Stomach (tissue), 9 donors: ENCODE measurements around the gene FXN. TPM values are rescaled to one million over a fixed set of nuclear protein-coding genes. Genes with fewer than 3 reads are reported as not detected.

ENCODE experiments used
- DNase-seq, 2 donors: peaks; one replicate each; pipeline versions ENCODE4 v3.0.0 to v3.0.0-alpha.2; 2013 to 2019
- H3K27ac ChIP-seq, 5 donors: fragments of 200-600 bp in 4 of 5; sonication (generic) in 4 of 5; one replicate each; pipeline ENCODE4 v1.5.1; 2013 to 2019; ENCODE audit warnings: mild to moderate bottlenecking in 1 of 5, moderate library complexity in 1 of 5
- H3K27me3 ChIP-seq, 3 donors: fragments of 200-600 bp; sonication (generic); one replicate each; pipeline ENCODE4 v1.5.1; 2017 to 2019; ENCODE audit warnings: mixed run types in 1 of 3
- H3K36me3 ChIP-seq, 4 donors: fragments of 200-600 bp; sonication (generic); 1 replicate in 3 of 4; 2 replicates in 1 of 4; pipeline ENCODE4 v1.5.1; 2016 to 2019
- H3K4me1 ChIP-seq, 4 donors: fragments of 200-600 bp; sonication (generic); one replicate each; pipeline ENCODE4 v1.5.1; 2016 to 2019
- H3K4me3 ChIP-seq, 4 donors: fragments of 200-600 bp; sonication (generic) in 3 of 4; one replicate each; pipeline ENCODE4 v1.5.1; 2016 to 2019; ENCODE audit warnings: mild to moderate bottlenecking in 1 of 4
- H3K9me3 ChIP-seq, 4 donors: fragments of 200-600 bp; sonication (generic); one replicate each; pipeline ENCODE4 v1.5.1; 2016 to 2019
- CTCF ChIP-seq, 7 experiments: fragments of 450-650 bp in 4 of 7; fragments of 200-600 bp in 3 of 7; sonication (generic) in 3 of 7; IDR thresholded peaks; one replicate each; pipeline ENCODE4 v1.5.1; 2016 to 2019; ENCODE audit warnings: antibody characterized with exemption in 7 of 7, control low read depth in 2 of 7, mild to moderate bottlenecking in 1 of 7
- EP300 ChIP-seq: sonication (generic); formaldehyde crosslinking; IDR thresholded peaks from one replicate; pipeline ENCODE4 v1.6.1; 2017; ENCODE audit warnings: antibody characterized with exemption
- POLR2A ChIP-seq, 4 donors: fragments of 450-650 bp; IDR thresholded peaks; one replicate each; pipeline ENCODE4 v1.6.1; 2016; ENCODE audit warnings: antibody characterized with exemption in 4 of 4, control low read depth in 2 of 4, mild to moderate bottlenecking in 1 of 4, moderate library complexity in 1 of 4
- POLR2AphosphoS5 ChIP-seq, 3 donors: sonication (generic); formaldehyde crosslinking; IDR thresholded peaks; one replicate each; pipeline ENCODE4 v1.6.1; 2016; ENCODE audit warnings: antibody characterized with exemption in 3 of 3
- WGBS, 5 donors: extraction: QIAGEN DNeasy Blood & Tissue Kit in 3 of 5; methylation state at CpG; one replicate each; pipeline versions ENCODE4 v1.1.5 to v1.1.7; 2013 to 2018; 5-methylcytosine and 5-hydroxymethylcytosine counted together
- intact Hi-C: fragments of 100-400 bp; cut with DNase I; formaldehyde crosslinking; loops from one replicate; pipeline ENCODE4 v1.15.1; 2023; ENCODE audit warnings: low total_unique reads
- polyA plus RNA-seq, 3 donors: library from polyadenylated mRNA; stranded (reverse); fragments of 200-250 nt; gene quantifications; one replicate each; pipeline ENCODE4 v1.2.3, GENCODE V29; 2013
- total RNA-seq, 5 donors: library from RNA; depleted of rRNA; stranded (reverse); fragments of >200 nt; gene quantifications; one replicate each; pipeline versions ENCODE4 v1.1.0 to v1.2.3, GENCODE V29; 2014 to 2016
- donor health status: healthy with polysubstance abuse.
- donor health status: Bipolar disorder and iron deficiency.
- donor health status: healthy.

FXN gene
- total and polyA plus RNA-seq, 8 donors = 0.58 to 15.3 (median 4.1) TPM

GRCh38 chr9:69115621-69116020 is 80.1 kb downstream of the FXN start:
- TF ChIP-seq POLR2AphosphoS5 (IDR thresholded peaks at IDR 0.05) = no peak
- no peak for TF ChIP-seq CTCF (IDR thresholded peaks at IDR 0.05)
- no peak for TF ChIP-seq POLR2A (IDR thresholded peaks at IDR 0.05)
- no peak for TF ChIP-seq EP300
- no peaks in the 10 kb centered on the region for H3K9me3 ChIP-seq
- H3K4me1 ChIP-seq = peaks cover 1 to 8% (median 5%) of the 10 kb centered on the region in 4 donors
- 76 to 86% (median 84%) methylated on average over 1 of the region's 1 CpG for whole genome bisulfite sequencing, 5 donors
- intact Hi-C loops = no loop called here
- H3K27ac ChIP-seq = no peak overlapping the region
- H3K27me3 ChIP-seq = no peaks in the 10 kb centered on the region
- DNase-seq = no peak
- H3K36me3 ChIP-seq = no peaks in the 10 kb centered on the region
- no peak overlapping the region for H3K4me3 ChIP-seq

DNA sequence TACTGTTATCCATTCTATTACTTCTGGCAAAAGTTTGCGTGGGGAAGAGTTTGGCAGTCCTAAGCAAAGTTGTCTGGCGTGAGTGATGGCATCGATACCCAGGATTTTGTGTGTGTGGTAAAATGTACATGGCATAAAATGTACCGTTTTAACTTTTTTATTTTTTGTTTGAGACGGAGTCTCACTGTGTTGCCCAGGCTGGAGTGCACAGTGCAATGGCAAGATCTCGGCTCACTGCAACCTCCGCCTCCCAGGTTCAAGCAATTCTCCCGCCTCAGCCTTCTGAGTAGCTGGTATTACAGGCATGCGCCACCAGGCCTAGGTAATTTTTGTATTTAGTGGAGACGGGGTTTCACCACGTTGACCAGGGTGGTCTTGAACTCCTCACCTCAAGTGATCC is 83.1 kb downstream of the FXN start:
- WGBS, 5 donors = 80 to 91% (median 87%) methylated on average over 11 of the region's 11 CpGs
- no peak for DNase-seq
- Histone ChIP-seq H3K4me3 (no peak overlapping the region), H3K36me3 (no peaks in the 10 kb centered on the region), H3K27ac (no peak overlapping the region), H3K4me1 (peaks cover 8 to 16% (median 13%) of the 10 kb centered on the region in 4 donors), H3K27me3 (no peaks in the 10 kb centered on the region), H3K9me3 (no peaks in the 10 kb centered on the region)
- intact Hi-C loops = no loop called here
- no peak for TF ChIP-seq POLR2A (IDR thresholded peaks at IDR 0.05)
- no peak for TF ChIP-seq POLR2AphosphoS5 (IDR thresholded peaks at IDR 0.05)
- no peak for TF ChIP-seq EP300
- TF ChIP-seq CTCF (IDR thresholded peaks at IDR 0.05) = no peak

- peaks cover 10 to 16% (median 13%) of the 10 kb centered on the region in 4 donors for H3K4me1 ChIP-seq
- peak overlapping the region; percentile 90 to 97 (median 94) for H3K27ac ChIP-seq
- H3K9me3 ChIP-seq = no peaks in the 10 kb centered on the region
- H3K4me3 ChIP-seq = peak overlapping the region; percentile 54 to 85 (median 70)
- DNase-seq = peak; percentile 96 to 97
- WGBS, 5 donors = 17 to 33% (median 22%) methylated on average over 27 of the region's 27 CpGs
- intact Hi-C loops = no loop called here
- no peaks in the 10 kb centered on the region for H3K27me3 ChIP-seq
- no peak for TF ChIP-seq CTCF (IDR thresholded peaks at IDR 0.05)
- peak in 2 of 3 donors; percentile 90 to 93 for TF ChIP-seq POLR2AphosphoS5 (IDR thresholded peaks at IDR 0.05)
- TF ChIP-seq EP300 = no peak
- TF ChIP-seq POLR2A (IDR thresholded peaks at IDR 0.05) = peak in 2 of 4 donors; percentile 50 to 62
- no peaks in the 10 kb centered on the region for H3K36me3 ChIP-seq
Measured at GRCh38 chr9:69120380-69121154, 85.0 kb downstream of the FXN start.

DNA sequence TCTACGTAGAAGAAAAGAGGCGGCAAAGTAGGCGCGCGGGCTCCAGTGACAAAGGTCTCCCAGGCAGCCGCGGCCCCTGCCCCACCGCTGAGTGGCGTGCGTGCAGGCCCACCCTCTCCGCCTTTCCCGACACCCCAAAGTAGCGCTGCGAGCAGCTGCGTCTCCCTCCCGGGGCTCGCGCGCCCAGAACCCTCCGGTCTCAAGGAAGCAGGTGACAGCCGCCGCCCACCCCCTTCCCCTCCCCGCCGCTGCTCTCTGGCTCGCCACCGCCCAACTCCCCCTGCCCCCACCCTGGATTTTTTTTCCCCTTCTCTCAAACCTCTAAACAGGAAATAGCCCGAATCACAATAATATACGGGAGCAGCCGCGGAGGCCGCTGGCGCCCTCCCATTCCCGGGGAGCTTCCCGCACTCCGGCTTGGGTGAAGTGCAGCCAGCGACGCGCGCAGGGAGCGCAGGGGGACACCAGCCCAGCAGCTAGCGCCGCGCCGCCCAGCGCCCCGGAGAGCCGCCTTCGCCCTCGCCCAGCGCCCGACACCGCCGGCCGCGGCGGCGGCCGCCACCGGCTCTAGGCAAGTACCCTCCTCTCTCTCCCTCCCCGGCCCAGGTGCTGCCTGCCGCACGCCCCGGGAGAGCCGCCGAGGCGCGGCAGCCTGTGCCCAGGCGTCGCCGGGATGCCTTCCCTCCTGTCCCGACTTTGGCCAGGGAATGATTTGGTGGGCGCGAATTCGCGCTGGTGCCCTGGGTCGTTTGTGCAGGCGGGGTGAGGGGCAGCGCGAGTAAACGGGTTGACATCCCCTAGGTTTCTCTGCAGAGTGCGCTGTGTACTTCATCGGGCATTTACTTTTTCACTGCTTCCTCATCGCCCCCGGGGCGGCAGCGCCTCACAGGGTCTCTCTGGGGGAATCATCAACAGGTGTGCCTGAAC is 85.9 kb downstream of the FXN start:
- intact Hi-C loops = no loop called here

More for the DNA sequence above, 85.9 kb downstream of the FXN start:
- Histone ChIP-seq H3K9me3 (no peaks in the 10 kb centered on the region), H3K36me3 (no peaks in the 10 kb centered on the region), H3K27ac (peak overlapping the region; percentile 90 to 97 (median 94)), H3K4me3 (peak overlapping the region; percentile 54 to 85 (median 70)), H3K4me1 (peaks cover 6 to 16% (median 13%) of the 10 kb centered on the region in 4 donors), H3K27me3 (no peaks in the 10 kb centered on the region)
- WGBS, 5 donors = 0 to 1% (median 0%) methylated on average over 30 to 86 of the region's 86 CpGs
- peak; percentile 66 to 88 for DNase-seq
- TF ChIP-seq EP300 (no peak), CTCF (IDR thresholded peaks at IDR 0.05) (no peak), POLR2AphosphoS5 (IDR thresholded peaks at IDR 0.05) (peak in 2 of 3 donors; percentile 21 to 59), POLR2A (IDR thresholded peaks at IDR 0.05) (no peak)
